ENCODE measurements around the gene TBC1D5. TPM values are rescaled to one million over a fixed set of nuclear protein-coding genes. Genes with fewer than 3 reads are reported as not detected.

TBC1D5 gene
- total RNA-seq, 3 donors from 2014 or later, result 33.1 to 56.1 (median 44.1) TPM

- Histone ChIP-seq H3K36me3 (ENCODE audit: low read depth) (no peaks in the 10 kb centered on the region), H3K9me3 (no peaks in the 10 kb centered on the region), H3K4me1 (ENCODE audit: low read depth) (no peaks in the 10 kb centered on the region), H3K4me3 (no peak overlapping the region)
- TF ChIP-seq, protein P1, sequence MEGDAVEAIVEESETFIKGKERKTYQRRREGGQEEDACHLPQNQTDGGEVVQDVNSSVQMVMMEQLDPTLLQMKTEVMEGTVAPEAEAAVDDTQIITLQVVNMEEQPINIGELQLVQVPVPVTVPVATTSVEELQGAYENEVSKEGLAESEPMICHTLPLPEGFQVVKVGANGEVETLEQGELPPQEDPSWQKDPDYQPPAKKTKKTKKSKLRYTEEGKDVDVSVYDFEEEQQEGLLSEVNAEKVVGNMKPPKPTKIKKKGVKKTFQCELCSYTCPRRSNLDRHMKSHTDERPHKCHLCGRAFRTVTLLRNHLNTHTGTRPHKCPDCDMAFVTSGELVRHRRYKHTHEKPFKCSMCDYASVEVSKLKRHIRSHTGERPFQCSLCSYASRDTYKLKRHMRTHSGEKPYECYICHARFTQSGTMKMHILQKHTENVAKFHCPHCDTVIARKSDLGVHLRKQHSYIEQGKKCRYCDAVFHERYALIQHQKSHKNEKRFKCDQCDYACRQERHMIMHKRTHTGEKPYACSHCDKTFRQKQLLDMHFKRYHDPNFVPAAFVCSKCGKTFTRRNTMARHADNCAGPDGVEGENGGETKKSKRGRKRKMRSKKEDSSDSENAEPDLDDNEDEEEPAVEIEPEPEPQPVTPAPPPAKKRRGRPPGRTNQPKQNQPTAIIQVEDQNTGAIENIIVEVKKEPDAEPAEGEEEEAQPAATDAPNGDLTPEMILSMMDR (IDR thresholded peaks at IDR 0.05), result no peak
- no peak for DNase-seq
- intact Hi-C loops (cut with DNase I, micrococcal nuclease), result no loop called here
- no peak for ATAC-seq
Measured at GRCh38 chr3:17360991-17361390, 381.4 kb downstream of the TBC1D5 start.

DNA sequence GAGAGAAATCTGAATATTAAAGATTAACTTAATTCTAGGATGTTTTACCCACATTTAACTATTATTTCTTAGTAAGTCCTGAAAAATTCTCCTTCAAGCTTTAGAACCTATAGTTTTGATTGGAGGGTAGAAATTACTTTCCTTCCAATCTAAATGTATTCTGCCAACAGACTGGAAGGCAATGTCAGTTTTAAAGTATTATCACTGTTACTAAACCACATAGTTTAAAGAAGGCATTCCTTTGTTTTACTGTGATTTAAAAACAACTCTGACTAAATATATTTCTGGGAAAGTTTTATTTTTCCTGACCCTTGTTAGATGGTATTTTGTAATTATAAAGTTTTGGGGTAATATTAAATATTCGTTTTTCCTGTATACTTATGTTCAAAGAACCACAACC is 382.5 kb downstream of the TBC1D5 start:
- H3K4me1 ChIP-seq (ENCODE audit: low read depth), result no peaks in the 10 kb centered on the region
- DNase-seq (no peak), ATAC-seq (no peak)
- H3K4me3 ChIP-seq, result no peak overlapping the region
- TF ChIP-seq, protein P1 (IDR thresholded peaks at IDR 0.05), result no peak
- no peaks in the 10 kb centered on the region for H3K9me3 ChIP-seq
- intact Hi-C loops (cut with DNase I, micrococcal nuclease), result no loop called here
- H3K36me3 ChIP-seq (ENCODE audit: low read depth), result no peaks in the 10 kb centered on the region

GRCh38 chr3:17357035-17357710 is 385.3 kb downstream of the TBC1D5 start:
- Histone ChIP-seq H3K4me3 (no peak overlapping the region), H3K9me3 (no peaks in the 10 kb centered on the region), H3K4me1 (ENCODE audit: low read depth) (no peaks in the 10 kb centered on the region), H3K36me3 (ENCODE audit: low read depth) (no peaks in the 10 kb centered on the region)
- ATAC-seq (no peak), DNase-seq (no peak)
- intact Hi-C loops (cut with DNase I, micrococcal nuclease), result no loop called here
- TF ChIP-seq, protein P1 (IDR thresholded peaks at IDR 0.05), result no peak

- Histone ChIP-seq H3K4me1 (ENCODE audit: low read depth) (no peaks in the 10 kb centered on the region), H3K4me3 (no peak overlapping the region), H3K36me3 (ENCODE audit: low read depth) (no peaks in the 10 kb centered on the region), H3K9me3 (no peaks in the 10 kb centered on the region)
- intact Hi-C loops (cut with DNase I, micrococcal nuclease), result no loop called here
- no peak for ATAC-seq
- DNase-seq, result no peak
- TF ChIP-seq, protein P1 (IDR thresholded peaks at IDR 0.05), result no peak
Measured at GRCh38 chr3:17356585-17356984, 385.8 kb downstream of the TBC1D5 start.

- TF ChIP-seq, protein P1 (IDR thresholded peaks at IDR 0.05), result no peak
- Histone ChIP-seq H3K4me1 (ENCODE audit: low read depth) (no peaks in the 10 kb centered on the region), H3K4me3 (no peak overlapping the region), H3K9me3 (no peaks in the 10 kb centered on the region), H3K36me3 (ENCODE audit: low read depth) (no peaks in the 10 kb centered on the region)
- intact Hi-C loops (cut with DNase I, micrococcal nuclease), result no loop called here
- DNase-seq (no peak), ATAC-seq (no peak)
Measured at GRCh38 chr3:17355591-17355990, 386.8 kb downstream of the TBC1D5 start.

GRCh38 chr3:17354341-17354740 is 388.1 kb downstream of the TBC1D5 start:
- TF ChIP-seq, protein P1 (IDR thresholded peaks at IDR 0.05), result no peak

More at GRCh38 chr3:17354341-17354740, 388.1 kb downstream of the TBC1D5 start:
- no peaks in the 10 kb centered on the region for H3K9me3 ChIP-seq
- no peaks in the 10 kb centered on the region for H3K4me1 ChIP-seq (ENCODE audit: low read depth)
- DNase-seq, result no peak
- H3K4me3 ChIP-seq, result no peak overlapping the region
- intact Hi-C loops (cut with DNase I, micrococcal nuclease), result no loop called here
- H3K36me3 ChIP-seq (ENCODE audit: low read depth), result no peaks in the 10 kb centered on the region
- ATAC-seq, result no peak

Data from mucosa of descending colon (tissue), 3 donors.